Measurements from ENCODE around the gene DKKL1. TPM values are rescaled to one million over a fixed set of nuclear protein-coding genes. Genes with fewer than 3 reads are reported as not detected.

The DKKL1 gene
- total RNA-seq, 1 experiment from 2014 or later: not detected

GRCh38 chr19:49357186-49357585, 6.5 kb upstream of the DKKL1 start:
- ChIA-PET POLR2A (ENCODE audit: unreplicated experiment) (no interaction called here), CTCF (no interaction called here)
- no TSS peak for BruUV-seq (replicated peaks)
- Histone ChIP-seq H3K4me1 (replicated peaks; ENCODE audit: insufficient read depth) (no peaks in the 10 kb centered on the region), H3K36me3 (ENCODE audit: low read depth) (no peaks in the 10 kb centered on the region), H2AFZ (no peak overlapping the region), H3K27ac (no peak overlapping the region), H3K4me3 (no peak overlapping the region), H3K27me3 (ENCODE audit: insufficient read depth, low read depth) (no peaks in the 10 kb centered on the region), H3K9me2 (ENCODE audit: insufficient read depth) (no peaks in the 10 kb centered on the region), H3K4me2 (no peak overlapping the region), H4K20me1 (ENCODE audit: insufficient read depth) (no peaks in the 10 kb centered on the region; the same call in 1 of the 2 replicates), H3K79me2 (ENCODE audit: low read depth) (no peaks in the 10 kb centered on the region), H3K9me3 (ENCODE audit: insufficient read depth, low read depth) (no peaks in the 10 kb centered on the region), H3F3A (ENCODE audit: insufficient read depth, low read depth) (no peaks in the 10 kb centered on the region; the same call in 1 of the 2 replicates)
- DNase-seq: no peak
- TF ChIP-seq, protein P1, sequence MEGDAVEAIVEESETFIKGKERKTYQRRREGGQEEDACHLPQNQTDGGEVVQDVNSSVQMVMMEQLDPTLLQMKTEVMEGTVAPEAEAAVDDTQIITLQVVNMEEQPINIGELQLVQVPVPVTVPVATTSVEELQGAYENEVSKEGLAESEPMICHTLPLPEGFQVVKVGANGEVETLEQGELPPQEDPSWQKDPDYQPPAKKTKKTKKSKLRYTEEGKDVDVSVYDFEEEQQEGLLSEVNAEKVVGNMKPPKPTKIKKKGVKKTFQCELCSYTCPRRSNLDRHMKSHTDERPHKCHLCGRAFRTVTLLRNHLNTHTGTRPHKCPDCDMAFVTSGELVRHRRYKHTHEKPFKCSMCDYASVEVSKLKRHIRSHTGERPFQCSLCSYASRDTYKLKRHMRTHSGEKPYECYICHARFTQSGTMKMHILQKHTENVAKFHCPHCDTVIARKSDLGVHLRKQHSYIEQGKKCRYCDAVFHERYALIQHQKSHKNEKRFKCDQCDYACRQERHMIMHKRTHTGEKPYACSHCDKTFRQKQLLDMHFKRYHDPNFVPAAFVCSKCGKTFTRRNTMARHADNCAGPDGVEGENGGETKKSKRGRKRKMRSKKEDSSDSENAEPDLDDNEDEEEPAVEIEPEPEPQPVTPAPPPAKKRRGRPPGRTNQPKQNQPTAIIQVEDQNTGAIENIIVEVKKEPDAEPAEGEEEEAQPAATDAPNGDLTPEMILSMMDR (conservative IDR thresholded peaks at IDR 0.05): no peak
- no peak for TF ChIP-seq EZH2 (IDR thresholded peaks at IDR 0.05; ENCODE audit: low read depth)
- intact Hi-C loops (cut with micrococcal nuclease; ENCODE audit: unreplicated experiment): no loop called here

DNA sequence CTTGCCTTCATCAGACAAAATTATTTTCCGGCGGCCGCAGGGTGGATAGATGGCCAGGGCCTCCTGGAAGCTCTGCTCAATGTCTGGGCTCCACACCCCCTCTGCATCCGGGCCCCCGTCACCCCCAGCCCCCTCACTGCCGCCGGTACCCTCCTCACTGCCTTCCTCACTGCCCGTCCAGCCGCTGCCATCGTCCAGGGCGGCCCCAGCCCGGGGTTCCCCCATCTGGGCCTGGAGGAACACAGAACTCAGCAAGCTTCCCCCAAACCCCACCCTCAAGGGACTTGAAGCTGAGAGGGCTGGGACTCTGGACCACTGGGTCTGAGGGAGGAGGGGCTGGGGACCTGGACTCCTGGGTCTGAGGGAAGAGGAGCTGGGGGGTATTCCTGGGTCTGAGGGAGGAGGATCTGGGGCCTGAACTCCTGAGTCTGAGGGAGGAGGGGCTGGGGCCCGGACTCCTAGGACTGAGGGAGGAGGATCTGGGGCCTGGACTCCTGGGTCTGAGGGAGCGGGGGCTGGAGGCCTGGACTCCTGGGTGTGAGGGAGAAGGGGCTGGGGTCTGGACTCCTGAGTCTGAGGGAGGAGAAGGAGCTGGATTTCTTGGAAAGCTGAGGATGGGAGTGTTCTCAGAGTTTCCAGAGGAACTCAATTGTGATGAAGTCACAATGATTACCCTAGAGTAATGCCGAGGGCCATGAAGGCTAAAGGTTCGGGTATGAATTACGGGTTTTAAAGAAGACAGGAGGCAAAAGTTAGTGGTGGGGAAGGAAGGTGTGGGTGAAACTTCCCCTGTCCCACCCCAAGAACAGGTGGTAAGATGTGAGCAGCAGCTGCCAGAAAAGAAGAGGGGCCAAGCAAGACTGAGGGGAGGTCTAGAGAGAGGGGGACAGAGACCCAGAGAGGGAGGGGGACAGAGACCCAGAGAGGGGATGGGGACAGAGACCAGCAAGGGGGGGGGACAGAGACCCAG, 3.5 kb upstream of the DKKL1 start:
- CTCF ChIA-PET: interaction anchor here (0.6 kb wide), 1 partner anchor 91 kb away, joined by 3 read pairs; no protein-coding TSS in a partner anchor
- no peaks in the 10 kb centered on the region for H3K9me3 ChIP-seq (ENCODE audit: insufficient read depth, low read depth)
- no peaks in the 10 kb centered on the region for H3K27me3 ChIP-seq (ENCODE audit: insufficient read depth, low read depth)
- H3K27ac ChIP-seq: no peak overlapping the region
- H3K9me2 ChIP-seq (ENCODE audit: insufficient read depth): no peaks in the 10 kb centered on the region
- POLR2A ChIA-PET (ENCODE audit: unreplicated experiment): no interaction called here
- no peaks in the 10 kb centered on the region for H3K79me2 ChIP-seq (ENCODE audit: low read depth)
- no peak overlapping the region for H3K4me3 ChIP-seq
- H3K36me3 ChIP-seq (ENCODE audit: low read depth): no peaks in the 10 kb centered on the region
- H4K20me1 ChIP-seq (ENCODE audit: insufficient read depth): no peaks in the 10 kb centered on the region; the same call in 1 of the 2 replicates
- intact Hi-C loops (cut with micrococcal nuclease; ENCODE audit: unreplicated experiment): no loop called here
- DNase-seq: no peak
- 0 out of 2 replicates have a peak, but pooled peaks cover 10% of the 10 kb centered on the region for H3K4me1 ChIP-seq (replicated peaks; ENCODE audit: insufficient read depth)
- no peak overlapping the region for H2AFZ ChIP-seq
- no peak overlapping the region for H3K4me2 ChIP-seq
- TSS peak; percentile 44 for BruUV-seq (replicated peaks)
- H3F3A ChIP-seq (ENCODE audit: insufficient read depth, low read depth): peaks cover 5% of the 10 kb centered on the region; the same call in 1 of the 2 replicates
- TF ChIP-seq, protein P1 (conservative IDR thresholded peaks at IDR 0.05): no peak
- TF ChIP-seq EZH2 (IDR thresholded peaks at IDR 0.05; ENCODE audit: low read depth): no peak

- Histone ChIP-seq H2AFZ (peak overlapping the region; percentile 85), H4K20me1 (ENCODE audit: insufficient read depth) (no peaks in the 10 kb centered on the region), H3K27me3 (ENCODE audit: insufficient read depth, low read depth) (no peaks in the 10 kb centered on the region), H3K36me3 (ENCODE audit: low read depth) (no peaks in the 10 kb centered on the region), H3F3A (ENCODE audit: insufficient read depth, low read depth) (peaks cover 5% of the 10 kb centered on the region; the same call in 1 of the 2 replicates), H3K79me2 (ENCODE audit: low read depth) (no peaks in the 10 kb centered on the region), H3K9me3 (ENCODE audit: insufficient read depth, low read depth) (no peaks in the 10 kb centered on the region), H3K9me2 (ENCODE audit: insufficient read depth) (no peaks in the 10 kb centered on the region), H3K4me3 (peak overlapping the region; percentile 85), H3K4me2 (peak overlapping the region; percentile 99), H3K27ac (no peak overlapping the region), H3K4me1 (replicated peaks; ENCODE audit: insufficient read depth) (0 out of 2 replicates have a peak, but pooled peaks cover 10% of the 10 kb centered on the region)
- ChIA-PET CTCF (interaction anchor here (0.6 to 0.7 kb wide), 3 partner anchors 8 to 61 kb away, joined by 3 to 4 read pairs (median 3); no protein-coding TSS in a partner anchor), POLR2A (ENCODE audit: unreplicated experiment) (interaction anchor here (0.6 to 0.8 kb wide), 5 partner anchors 22 to 545 kb away, joined by 5 to 20 read pairs (median 10); no protein-coding TSS in a partner anchor)
- DNase-seq: peak in 1 of 2 experiments; percentile 56
- intact Hi-C loops (cut with micrococcal nuclease; ENCODE audit: unreplicated experiment): loop anchor here (2.0 kb wide), 2 partner anchors 23 to 515 kb away; partner anchors contain the start of genes AKT1S1 and TBC1D17
- TF ChIP-seq EZH2 (IDR thresholded peaks at IDR 0.05; ENCODE audit: low read depth): peak; percentile 82; the same call in 1 of the 2 replicates
- TF ChIP-seq, protein P1 (conservative IDR thresholded peaks at IDR 0.05): no peak
- TSS peak; percentile 72 for BruUV-seq (replicated peaks)
Observed at GRCh38 chr19:49361438-49362047, 2.1 kb upstream of the DKKL1 start.
